ENCODE data around the gene FUT2.
"Not testable (repeated sequence)": the region's sequence is repeated elsewhere in the genome, so short reads cannot be mapped to it uniquely, and the experiment has no call there.

FUT2 gene

DNA sequence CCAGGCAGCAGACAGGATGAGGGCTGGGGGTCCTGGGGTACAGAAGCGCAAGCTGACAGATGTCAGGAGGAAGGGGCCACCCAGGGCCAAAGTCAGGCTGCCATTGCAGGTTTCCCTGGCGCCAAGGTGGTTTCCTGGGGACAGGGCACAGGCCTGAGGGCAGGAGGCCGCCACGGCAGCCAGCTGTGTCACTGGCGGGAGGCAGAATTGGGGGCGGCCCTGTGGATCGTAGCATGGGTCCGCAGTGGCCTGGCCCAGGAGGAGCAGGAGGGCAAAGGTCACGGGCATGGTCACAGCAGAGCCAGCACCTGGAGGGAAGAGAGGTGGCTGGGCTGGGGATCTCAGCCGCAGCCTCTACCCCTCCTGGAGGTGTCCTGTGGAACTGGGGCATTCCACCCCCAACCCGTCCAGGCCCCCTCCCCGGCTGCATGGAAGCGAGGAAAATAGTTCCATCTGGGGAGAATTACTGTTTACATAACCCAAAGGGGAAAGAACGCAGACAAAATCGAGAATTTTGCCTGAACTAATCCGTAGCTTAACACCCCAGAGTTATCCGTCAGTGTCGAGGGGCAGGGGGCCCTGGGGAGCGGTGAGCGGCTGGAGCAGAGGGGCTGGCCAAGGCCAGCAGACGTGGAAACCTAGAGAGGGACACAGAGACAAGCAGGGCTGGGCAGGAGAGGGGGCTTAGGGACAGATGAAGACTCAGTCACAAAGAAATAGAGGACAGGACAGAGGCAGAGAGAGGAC is 24.9 kb upstream of the FUT2 start:
- no peak for DNase-seq (ENCODE audit: low spot score)

DNA sequence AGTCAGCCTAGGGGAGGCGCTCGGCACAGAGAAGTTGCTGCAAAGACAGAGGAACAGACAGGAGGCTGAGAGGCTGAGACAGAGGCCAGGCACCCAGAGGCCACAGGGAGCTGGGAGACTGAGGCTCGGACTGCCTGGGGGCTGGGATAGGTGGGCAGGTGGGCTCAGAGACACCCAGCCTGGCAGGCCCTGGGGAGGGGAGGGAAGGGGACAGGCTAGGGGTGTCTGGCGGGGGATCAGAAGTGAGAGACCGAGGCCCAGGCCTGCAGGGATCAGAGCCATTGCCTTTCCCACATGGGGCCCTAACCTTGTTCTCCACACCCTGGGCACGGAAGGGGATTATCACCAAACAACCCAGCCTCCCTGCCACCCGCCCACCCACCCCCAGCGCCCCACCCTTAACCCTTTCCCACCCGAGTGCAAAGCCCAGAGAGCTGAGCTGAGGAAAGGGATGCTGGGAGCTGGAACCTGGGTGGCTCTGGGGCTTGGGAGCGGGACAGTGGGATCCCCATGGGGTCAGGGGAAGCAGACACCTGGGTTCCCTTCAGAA is 24.2 kb upstream of the FUT2 start:
- DNase-seq (ENCODE audit: low spot score), result no peak

DNA sequence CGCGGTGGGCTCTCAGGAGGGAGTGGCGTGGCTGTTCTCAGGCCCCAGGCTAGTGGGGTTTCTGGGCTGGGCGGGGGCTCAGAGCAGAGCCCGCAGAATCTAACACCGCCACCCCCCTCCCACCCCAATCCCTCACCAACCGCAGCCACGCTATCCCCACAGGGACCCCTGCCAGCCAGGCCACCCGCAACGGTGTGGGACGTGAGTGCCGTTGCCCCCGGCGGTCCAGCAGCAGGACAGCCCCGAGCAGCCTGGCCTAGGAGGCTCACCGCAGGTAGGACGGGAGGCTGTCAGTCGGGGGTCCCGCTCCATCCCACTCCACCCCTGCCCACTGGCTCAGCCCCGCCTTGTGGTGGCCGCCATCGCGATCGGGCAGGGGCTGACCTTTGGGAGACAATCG is 22.8 kb upstream of the FUT2 start, which contains the start of gene NTN5:
TSS of gene NTN5 (minus strand) at position 24 of the 400 bp plus-strand sequence. CDS start 2,031 bp downstream, outside the sequence.
- DNase-seq (ENCODE audit: low spot score), result no peak

DNA sequence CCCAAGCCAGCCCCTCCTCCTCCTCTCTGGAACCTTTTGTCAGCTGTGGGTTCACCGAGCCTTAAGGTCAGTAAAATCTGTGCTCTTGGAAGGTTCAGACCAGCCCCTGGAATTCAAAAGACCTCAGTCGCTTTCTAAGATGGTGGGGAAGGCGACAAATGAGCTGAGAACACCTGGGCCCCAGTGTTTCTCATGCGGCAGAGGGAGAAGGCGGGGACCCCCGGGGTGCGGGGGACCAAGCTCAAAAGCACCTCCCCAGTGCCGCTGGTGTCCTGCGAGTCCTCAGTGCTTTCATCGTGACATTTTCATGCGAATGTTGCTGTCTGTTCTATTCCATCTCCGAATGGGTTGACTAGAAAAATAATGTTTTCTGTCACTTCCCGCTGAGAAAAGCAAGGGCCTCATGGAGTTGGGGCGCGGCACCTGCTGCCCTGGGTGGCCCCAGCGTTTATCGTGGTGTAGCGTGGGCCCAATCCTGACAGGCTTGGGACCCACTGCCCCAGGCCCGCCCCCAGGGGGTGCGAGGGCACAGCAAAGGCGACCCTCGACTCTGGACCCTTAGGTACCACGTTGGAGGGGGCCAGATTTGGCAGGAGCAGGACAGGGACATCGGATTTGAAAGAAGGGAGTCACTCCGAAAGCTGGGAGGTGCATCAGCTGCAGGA is 22.2 kb upstream of the FUT2 start:
- DNase-seq (ENCODE audit: low spot score), result no peak

DNA sequence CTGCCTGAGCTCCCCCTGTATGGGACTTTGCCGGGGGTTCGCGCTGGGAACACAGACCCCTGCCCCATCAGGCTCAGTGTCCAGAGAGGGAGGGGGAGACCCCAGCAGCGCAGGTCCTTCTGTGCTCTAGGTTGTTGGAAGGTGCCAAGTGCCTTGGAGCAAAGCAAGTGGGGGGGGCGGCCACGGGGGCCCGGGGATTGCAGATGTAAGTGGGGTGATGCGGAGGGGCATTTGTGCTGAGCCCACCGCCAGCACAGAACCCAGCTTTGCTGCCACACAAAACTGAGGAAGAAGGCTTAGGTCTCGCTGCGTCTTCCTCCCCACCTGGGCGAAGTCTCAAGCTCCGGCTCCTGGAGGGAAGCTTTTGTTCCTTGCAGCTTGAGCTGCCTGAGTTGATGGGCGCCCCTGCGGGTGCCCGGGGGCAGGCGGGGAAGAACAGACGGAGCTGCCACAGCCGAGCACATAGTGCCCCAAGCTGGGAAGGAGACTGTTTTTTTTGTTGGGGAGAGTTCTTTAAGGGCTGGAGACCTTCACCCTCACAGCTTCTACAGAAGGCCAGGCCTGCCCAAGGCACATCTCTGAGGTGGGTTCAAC is 21.5 kb upstream of the FUT2 start:
- no peak for DNase-seq (ENCODE audit: low spot score)

DNA sequence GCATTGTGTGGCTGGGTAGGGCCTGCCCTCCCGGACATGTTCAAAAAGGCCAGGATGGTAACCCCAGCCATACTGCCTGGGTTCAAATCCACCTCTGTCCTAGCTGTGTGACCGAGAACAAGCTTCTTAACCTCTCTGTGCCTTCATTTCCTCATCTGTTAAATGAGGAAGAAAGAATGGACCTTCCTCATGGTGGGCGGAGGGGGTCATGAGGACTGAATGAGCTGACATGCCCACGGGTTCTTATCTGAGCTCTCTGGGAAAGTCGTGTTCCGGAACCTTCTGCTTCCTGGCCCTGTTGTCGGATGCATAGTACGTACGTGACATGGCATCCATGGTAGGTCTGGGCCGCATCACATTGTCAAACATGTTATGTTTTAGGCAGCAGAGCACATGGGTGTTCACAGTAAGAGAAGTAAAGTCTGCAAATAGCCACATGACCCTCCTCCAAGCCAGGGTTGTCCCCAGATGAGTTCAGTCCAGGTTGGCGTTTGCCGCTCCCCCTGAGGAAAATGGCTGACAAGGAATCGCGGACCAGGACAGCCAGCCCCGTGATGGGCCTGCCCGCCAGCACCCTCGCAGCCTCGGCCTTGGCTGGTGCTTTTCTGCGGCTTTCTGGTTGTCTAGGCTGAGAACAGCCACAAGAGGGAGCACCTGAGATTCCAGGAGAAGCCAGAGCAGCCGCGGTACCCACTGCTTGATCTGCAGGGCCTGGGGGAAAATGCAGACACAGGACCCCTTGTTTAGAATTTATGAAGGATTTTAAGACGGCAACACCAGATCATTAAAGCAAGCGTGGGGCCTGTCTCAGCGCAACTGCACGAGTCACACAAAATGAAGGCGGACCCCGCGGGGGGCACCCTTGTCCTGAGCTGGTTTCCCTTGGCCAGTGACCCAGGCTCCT is 20.6 kb upstream of the FUT2 start:
- DNase-seq (ENCODE audit: low spot score), result peak; percentile 99

DNA sequence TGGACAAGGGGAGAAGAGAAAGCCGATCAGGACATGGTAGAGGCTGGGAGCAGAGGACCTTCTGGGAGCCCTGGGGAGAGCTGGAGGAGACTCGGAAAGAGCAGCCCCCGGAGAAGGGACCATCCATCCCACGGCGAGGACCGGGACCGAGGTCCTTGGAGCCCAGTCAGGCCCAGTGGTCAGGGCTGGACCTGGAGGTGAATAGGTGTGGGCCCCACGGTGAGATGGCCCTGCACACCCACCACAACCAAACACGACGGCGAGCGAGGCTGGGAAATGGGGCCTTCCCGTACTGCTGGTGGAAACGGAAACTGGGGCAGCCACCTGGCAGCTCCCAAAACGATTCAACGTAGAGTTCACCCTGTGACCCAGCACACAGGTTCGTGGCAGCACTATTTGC is 19.3 kb upstream of the FUT2 start:
- DNase-seq (ENCODE audit: low spot score), result no peak

DNA sequence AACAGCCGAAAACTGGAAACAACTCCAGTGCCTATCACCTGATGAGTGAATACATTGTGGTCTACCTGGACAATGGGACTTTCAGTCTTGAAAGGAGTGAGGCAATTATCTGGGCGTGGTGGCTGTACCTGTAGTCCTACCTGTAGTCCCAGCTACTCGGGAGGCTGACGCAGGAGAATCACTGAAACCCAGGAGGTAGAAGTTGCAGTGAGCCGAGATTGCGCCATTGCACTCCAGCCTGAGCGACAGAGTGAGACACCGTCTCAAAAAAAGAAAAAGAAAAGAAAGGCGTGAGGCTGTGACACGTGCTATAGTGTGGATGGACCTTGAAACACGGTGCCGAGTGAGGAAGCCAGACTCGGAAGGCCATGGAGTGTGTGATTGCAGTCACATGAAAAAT is 18.9 kb upstream of the FUT2 start:
- no peak for DNase-seq (ENCODE audit: low spot score)

DNA sequence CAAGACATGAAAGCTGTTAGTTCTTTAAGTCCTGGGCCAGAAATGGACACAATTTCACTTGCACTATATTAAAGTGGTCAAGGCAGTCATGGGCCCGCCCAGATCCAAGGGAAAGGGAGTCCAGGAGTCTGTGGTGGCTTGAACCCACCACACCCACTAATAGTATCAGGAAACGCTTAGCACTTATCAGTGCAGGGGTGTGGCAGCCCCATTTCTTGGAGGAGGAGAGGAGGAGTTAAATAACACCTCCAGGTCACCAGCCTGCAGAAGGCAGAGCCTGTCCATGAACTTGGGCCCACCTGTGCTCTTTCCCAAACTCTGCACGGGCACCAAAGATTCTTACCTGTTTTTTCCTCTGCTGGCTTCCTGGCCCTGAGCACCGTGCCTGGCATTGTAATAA is 17.6 kb upstream of the FUT2 start:
- no peak for DNase-seq (ENCODE audit: low spot score)

DNA sequence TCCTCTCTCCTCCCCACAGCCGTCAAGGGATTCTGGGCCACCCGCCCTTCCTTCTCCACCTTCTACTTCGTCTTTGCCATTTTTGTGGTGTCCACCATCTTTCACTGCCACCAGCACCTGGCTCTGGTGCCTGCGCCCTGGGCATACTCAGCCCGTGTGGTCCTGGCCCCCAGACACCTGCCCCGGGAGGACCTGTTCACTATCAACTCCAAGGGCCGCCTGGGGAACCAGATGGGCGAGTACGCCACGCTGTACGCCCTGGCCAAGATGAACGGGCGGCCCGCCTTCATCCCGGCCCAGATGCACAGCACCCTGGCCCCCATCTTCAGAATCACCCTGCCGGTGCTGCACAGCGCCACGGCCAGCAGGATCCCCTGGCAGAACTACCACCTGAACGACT is 15.8 kb upstream of the FUT2 start:
- not testable (repeated sequence) for DNase-seq (ENCODE audit: low spot score)

DNA sequence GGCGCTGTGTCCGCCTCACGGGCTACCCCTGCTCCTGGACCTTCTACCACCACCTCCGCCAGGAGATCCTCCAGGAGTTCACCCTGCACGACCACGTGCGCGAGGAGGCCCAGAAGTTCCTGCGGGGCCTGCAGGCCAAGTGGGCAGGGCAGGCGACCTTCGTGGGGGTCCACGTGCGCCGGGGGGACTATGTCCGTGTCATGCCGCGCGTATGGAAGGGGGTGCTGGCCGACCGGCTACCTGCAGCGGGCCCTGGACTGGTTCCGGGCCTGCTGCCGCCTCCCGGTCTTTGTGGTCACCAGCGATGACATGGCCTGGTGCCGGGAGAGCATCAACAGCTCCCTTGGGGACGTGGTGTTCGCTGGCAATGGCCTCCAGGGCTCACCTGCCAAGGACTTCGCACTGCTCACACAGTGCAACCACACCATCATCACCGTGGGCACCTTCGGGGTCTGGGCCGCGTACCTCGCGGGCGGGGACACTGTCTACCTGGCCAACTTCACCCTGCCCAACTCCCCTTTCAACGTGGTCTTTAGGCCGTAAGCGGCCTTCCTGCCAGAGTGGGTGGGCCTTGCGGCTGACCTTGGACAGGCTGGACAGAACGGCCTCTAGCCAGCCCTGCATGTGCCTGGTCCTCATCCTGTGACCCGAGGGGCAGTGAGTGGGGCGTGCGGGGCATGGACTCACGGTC is 15.2 kb upstream of the FUT2 start:
- no peak for DNase-seq (ENCODE audit: low spot score)

DNA sequence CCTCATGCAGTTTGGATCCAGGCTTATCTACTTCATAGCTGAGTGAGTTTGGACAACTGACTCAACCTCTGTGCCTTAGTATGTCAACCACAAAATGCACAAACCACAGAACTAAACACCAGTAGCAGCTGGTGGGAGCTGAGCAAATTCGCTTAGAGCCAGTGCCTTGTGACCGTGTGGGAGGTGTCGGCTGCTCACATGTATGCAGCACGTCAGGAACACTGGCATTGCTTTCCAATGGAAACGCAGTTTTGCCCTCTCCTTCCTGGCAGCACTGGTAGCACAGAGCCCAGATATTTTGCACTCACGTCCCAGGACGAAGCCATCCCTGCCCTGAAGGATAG is 14.7 kb upstream of the FUT2 start:
- no peak for DNase-seq (ENCODE audit: low spot score)

DNA sequence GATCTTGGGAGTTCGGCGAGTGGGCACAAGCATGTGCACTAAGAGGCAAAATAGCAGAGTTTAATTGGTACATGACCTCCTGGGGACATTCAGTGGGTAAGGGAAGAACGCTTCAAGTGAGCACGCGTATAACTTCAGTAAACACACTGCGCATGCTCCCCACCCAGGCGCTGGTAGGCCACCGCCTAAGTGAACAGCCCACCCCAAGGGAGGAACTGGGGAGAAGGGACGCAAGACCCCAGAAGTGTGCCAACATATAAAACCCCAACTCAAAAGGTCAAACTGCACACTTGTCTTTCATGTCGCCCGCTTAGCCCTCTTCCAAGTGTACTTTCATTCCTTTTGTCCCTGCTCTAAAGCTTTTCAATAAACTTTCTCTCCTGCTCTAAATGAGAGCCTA is 12.4 kb upstream of the FUT2 start:
- no peak for DNase-seq (ENCODE audit: low spot score)

DNA sequence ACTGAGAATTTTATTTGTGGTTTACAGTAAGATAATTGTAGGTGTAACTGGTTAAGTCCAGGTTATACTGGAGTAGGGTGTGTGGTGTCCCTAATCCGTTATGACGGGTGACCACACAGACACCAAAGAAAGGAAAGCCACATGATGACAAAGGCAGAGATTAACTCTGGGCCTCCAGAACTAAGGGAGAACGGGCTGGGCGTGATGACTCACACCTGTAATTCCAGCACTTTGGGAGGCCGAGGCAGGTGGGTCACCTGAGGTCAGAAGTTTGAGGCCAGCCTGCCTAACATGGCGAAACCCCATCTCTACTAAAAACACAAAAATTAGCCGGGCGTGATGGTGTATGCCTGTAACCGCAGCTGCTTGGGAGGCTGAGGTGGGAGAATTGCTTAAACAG is 10.2 kb upstream of the FUT2 start:
- DNase-seq (ENCODE audit: low spot score), result no peak

DNA sequence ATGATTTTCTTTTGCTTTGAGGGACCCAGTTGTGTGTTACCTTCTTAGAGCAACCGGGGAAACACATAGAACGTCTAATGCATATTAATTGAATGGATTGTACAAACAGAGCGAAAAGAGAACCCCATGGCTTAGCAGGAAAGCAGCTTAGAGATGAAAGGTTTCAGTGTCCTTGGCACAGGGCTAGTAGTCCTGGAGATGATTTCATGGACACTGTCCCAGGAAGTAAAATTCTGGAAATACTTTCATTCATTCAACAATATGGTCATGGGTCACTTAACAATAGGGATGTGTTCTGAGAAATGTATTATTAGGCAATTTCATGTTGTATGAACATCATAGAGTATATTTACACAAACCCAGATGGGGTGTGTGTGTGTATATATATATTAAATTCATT is 9.7 kb upstream of the FUT2 start:
- no peak for DNase-seq (ENCODE audit: low spot score)

DNA sequence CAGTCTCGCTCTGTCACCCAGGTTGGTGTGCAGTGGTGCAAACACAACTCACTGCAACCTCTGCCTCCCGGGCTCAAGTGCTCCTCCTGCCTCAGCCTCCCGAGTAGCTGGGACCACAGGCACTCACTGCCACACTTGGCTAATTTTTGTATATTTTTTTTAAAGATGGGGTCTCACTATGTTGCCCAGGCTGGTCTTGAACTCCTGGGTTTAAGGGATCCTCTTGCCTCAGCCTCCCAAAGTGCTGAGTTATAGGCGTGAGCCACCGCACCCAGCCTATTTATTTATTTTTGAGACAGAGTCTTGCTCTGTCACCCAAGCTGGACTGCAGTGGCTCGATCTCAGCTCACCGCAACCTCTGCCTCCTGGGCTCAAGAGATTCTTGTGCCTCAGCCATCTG is 9.1 kb upstream of the FUT2 start:
- DNase-seq (ENCODE audit: low spot score), result not testable (repeated sequence)

DNA sequence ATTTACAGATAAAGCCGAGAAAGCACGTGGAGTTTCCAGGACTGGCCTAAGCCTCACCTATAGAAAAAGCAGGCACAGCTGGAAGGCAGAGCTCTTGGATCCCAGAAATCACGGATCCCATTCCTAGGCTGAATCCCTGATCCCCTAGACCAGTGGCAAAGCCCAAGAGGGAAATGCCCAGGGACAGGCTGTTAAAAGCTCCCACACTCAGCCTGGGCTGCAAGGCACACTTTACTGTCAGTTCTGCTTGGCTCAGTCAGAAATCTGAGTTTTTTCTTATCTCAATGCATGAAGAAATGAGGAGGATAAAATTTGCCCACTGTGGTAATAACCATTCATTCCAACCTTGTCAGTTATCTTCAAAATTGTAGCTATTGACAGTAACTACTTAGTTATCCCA is 8.0 kb upstream of the FUT2 start:
- DNase-seq (ENCODE audit: low spot score), result no peak

DNA sequence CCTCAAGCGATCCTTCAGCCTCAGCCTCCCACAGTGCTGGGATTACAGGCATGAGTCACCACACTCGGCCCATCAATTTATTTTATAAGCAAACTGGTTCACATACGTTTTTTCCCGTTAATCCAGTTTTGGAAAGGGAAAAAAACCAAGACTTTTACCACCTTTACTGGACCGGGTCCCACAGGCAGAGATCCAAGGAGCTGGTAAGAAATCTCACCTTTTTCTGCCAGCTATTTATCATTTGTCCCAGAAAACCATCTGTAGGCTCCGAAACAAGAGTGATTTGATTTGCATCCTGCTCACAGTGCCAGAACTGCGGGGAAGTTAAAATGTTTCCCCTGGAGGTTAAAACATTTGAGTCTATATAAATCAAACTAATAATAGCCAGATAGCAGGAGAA is 6.3 kb upstream of the FUT2 start:
- DNase-seq (ENCODE audit: low spot score), result no peak

DNA sequence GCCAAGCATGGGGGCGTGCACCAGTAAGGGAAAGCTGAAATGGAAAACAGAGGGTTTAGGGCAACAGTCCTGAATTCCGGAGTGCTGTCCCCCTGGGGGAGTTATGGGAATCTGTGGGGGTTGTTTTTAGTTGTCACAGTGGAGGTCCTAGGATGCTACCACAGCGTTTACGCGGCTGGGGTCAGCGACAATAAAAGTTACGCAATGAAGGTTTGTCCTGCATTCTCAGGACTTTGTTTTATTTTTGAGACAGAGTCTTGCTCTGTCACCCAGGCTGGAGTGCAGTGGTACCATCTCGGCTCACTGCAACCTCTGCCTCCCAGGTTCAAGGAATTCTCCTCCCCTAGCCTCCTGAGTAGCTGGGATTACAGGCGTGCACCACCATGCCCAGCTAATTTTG is 2.1 kb upstream of the FUT2 start:
- not testable (repeated sequence) for DNase-seq (ENCODE audit: low spot score)

DNA sequence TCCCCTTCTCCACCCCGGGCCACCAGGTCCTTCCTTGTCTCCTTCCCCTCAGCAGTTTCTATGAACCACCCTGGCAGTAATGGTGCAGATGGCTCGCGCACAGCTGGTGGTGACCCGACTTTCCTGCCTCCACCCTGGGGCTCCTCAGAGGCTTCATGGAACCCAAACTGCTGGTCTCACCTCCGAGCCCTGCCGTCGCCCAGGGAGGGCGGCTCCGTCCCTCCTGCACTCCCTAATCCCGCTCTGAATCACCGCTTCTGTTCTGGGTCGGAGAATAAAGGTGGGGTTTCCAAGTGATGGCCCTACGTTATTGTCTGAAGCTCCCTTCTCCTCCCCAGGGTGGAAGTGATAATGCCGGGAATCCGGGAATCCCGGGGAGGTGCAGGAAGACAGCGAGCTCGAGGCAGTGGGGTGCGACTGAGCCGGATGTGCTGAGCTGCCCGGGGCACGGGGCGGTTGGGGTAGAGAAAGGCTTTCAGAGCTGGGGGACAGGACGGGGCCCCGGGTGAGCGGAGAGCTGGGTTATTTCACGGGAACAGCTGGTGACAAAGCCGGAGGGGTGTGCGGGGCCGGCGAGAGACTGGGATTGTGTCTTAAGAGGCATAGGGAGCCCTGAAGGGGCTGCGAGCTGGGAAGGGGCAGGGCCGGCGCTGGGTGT is 711 bp downstream of the FUT2 start:
- no peak for DNase-seq (ENCODE audit: low spot score)

DNA sequence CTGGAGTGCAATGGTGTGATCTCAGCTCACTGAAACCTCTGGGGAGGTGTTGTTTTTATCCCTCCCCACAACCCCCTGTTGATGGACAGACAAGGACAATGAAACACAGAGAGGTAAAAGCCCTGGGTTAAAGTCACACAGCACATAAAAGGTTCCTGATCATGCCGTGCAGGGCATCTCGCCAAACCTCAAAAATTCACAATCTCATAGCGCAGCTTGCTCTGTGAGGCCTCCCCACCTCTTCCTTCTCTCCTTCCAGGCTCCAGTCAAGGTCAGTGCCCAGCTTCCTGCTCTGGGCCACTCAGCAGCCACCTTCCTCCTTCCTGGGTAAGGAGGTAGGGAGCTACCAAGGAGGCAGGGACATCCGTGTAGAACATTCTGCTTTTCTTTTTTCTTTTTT is 2.3 kb downstream of the FUT2 start:
- DNase-seq (ENCODE audit: low spot score), result no peak
